Mesenteric fat pad (tissue), 1 donor: ENCODE measurements around the gene HAUS6. TPM values are rescaled to one million over a fixed set of nuclear protein-coding genes. Genes with fewer than 3 reads are reported as not detected.
"Not testable (repeated sequence)": the region's sequence is repeated elsewhere in the genome, so short reads cannot be mapped to it uniquely, and the experiment has no call there.

ENCODE experiments used
- DNase-seq: peaks from one replicate; pipeline ENCODE4 v3.0.0-alpha.2; 2020; ENCODE audit warnings: low spot score
- total RNA-seq: library from RNA; stranded (reverse); fragmentation: NEBNext Ultra II Directional; extraction: Animal tissue kit (Norgen Biotek cat#: 25700); gene quantifications from one replicate; pipeline ENCODE4 v1.2.1, GENCODE V29; 2021
- donor health status: DM: yes; HTN: yes; CAD: no.

Gene HAUS6
- total RNA-seq, 1 donor from 2014 or later: 11.6 TPM

- no peak for DNase-seq
Measured at GRCh38 chr9:19036611-19037010, 66.1 kb downstream of the HAUS6 start.

- no peak for DNase-seq
Measured at GRCh38 chr9:19033015-19033414, 69.7 kb downstream of the HAUS6 start, which contains the start of gene SAXO1. SAXO1 (minus strand) TSS chr9:19033209; CDS start chr9:19032908, 301 bp downstream.

GRCh38 chr9:19032406-19032805 is 70.3 kb downstream of the HAUS6 start:
- no peak for DNase-seq

GRCh38 chr9:19030899-19031298 is 71.8 kb downstream of the HAUS6 start:
- no peak for DNase-seq

GRCh38 chr9:19028835-19029451 is 73.8 kb downstream of the HAUS6 start:
- DNase-seq: no peak

GRCh38 chr9:19027825-19028224 is 74.9 kb downstream of the HAUS6 start:
- DNase-seq: no peak

GRCh38 chr9:19026375-19026774 is 76.3 kb downstream of the HAUS6 start:
- no peak for DNase-seq

- DNase-seq: no peak
Measured at GRCh38 chr9:19023078-19023477, 79.6 kb downstream of the HAUS6 start.

GRCh38 chr9:19022206-19022605 is 80.5 kb downstream of the HAUS6 start:
- DNase-seq: no peak

GRCh38 chr9:19021649-19022048 is 81.1 kb downstream of the HAUS6 start:
- DNase-seq: not testable (repeated sequence)

GRCh38 chr9:19020886-19021455 is 81.7 kb downstream of the HAUS6 start:
- DNase-seq: no peak

- DNase-seq: no peak
Measured at GRCh38 chr9:19018201-19018600, 84.5 kb downstream of the HAUS6 start.

GRCh38 chr9:19009391-19009965 is 93.2 kb downstream of the HAUS6 start:
- no peak for DNase-seq

Other genes with a start within 250 kb of the HAUS6 start
- not detected for gene SAXO1, start 69.7 kb downstream of the HAUS6 start, total RNA-seq
- 90.5 TPM for gene RRAGA, start 53.5 kb downstream of the HAUS6 start, total RNA-seq
- gene PLIN2, start 24.6 kb upstream of the HAUS6 start, total RNA-seq: 1,711 TPM
- gene DENND4C, start 127.8 kb upstream of the HAUS6 start, total RNA-seq: 62.7 TPM